ENCODE results near the gene LMO7. TPM values are rescaled to one million over a fixed set of nuclear protein-coding genes. Genes with fewer than 3 reads are reported as not detected.
"Not testable (repeated sequence)": the region's sequence is repeated elsewhere in the genome, so short reads cannot be mapped to it uniquely, and the experiment has no call there.

Gene LMO7
- total RNA-seq, 2 donors from 2014 or later: 118 to 193 TPM

GRCh38 chr13:75693227-75693626 lies 57.1 kb downstream of the LMO7 start:
- no peaks in the 10 kb centered on the region for H3K4me1 ChIP-seq
- no peak overlapping the region for H3K4me3 ChIP-seq
- H3K36me3 ChIP-seq: no peaks in the 10 kb centered on the region
- H3K9ac ChIP-seq (ENCODE audit: low read depth in 2 of 2, low read length in 2 of 2): no peak overlapping the region
- TF ChIP-seq CTCF (IDR thresholded peaks at IDR 0.05): no peak
- intact Hi-C loops (cut with DNase I): loop anchor here (5.0 to 10.0 kb wide), 4 partner anchors 112 to 1212 kb away; no protein-coding TSS in a partner anchor
- H3K27me3 ChIP-seq: no peaks in the 10 kb centered on the region
- H3K27ac ChIP-seq: no peak overlapping the region
- H3K9me3 ChIP-seq: no peaks in the 10 kb centered on the region
- no peak for DNase-seq

- intact Hi-C loops (cut with DNase I): loop anchor here (5.0 to 10.0 kb wide), 5 partner anchors 110 to 1210 kb away; no protein-coding TSS in a partner anchor
- no peak overlapping the region for H3K4me3 ChIP-seq
- H3K36me3 ChIP-seq: no peaks in the 10 kb centered on the region
- no peaks in the 10 kb centered on the region for H3K27me3 ChIP-seq
- no peak for TF ChIP-seq CTCF (IDR thresholded peaks at IDR 0.05)
- DNase-seq: no peak
- H3K9me3 ChIP-seq: no peaks in the 10 kb centered on the region
- H3K27ac ChIP-seq: no peak overlapping the region
- no peak overlapping the region for H3K9ac ChIP-seq (ENCODE audit: low read depth in 2 of 2, low read length in 2 of 2)
- no peaks in the 10 kb centered on the region for H3K4me1 ChIP-seq
Observed at GRCh38 chr13:75694722-75695121, 58.6 kb downstream of the LMO7 start.

GRCh38 chr13:75695908-75696307 lies 59.8 kb downstream of the LMO7 start:
- peak; percentile 83 for DNase-seq
- H3K4me3 ChIP-seq: not testable (repeated sequence)

GRCh38 chr13:75699062-75699461 lies 62.9 kb downstream of the LMO7 start:
- H3K9me3 ChIP-seq: no peaks in the 10 kb centered on the region
- no peaks in the 10 kb centered on the region for H3K27me3 ChIP-seq
- H3K9ac ChIP-seq (ENCODE audit: low read depth in 2 of 2, low read length in 2 of 2): no peak overlapping the region
- TF ChIP-seq CTCF (IDR thresholded peaks at IDR 0.05): no peak
- intact Hi-C loops (cut with DNase I): loop anchor here (5.0 to 10.0 kb wide), 4 partner anchors 106 to 1206 kb away; no protein-coding TSS in a partner anchor
- H3K36me3 ChIP-seq: no peaks in the 10 kb centered on the region
- H3K4me1 ChIP-seq: no peaks in the 10 kb centered on the region
- H3K27ac ChIP-seq: no peak overlapping the region
- H3K4me3 ChIP-seq: no peak overlapping the region
- DNase-seq: no peak

More at GRCh38 chr13:75695908-75696307, 59.8 kb downstream of the LMO7 start:
- H3K27me3 ChIP-seq; H3K27ac ChIP-seq; H3K36me3 ChIP-seq; H3K9ac ChIP-seq (ENCODE audit: low read depth in 2 of 2, low read length in 2 of 2); H3K9me3 ChIP-seq; H3K4me1 ChIP-seq: not testable (repeated sequence)
- intact Hi-C loops (cut with DNase I): loop anchor here (5.0 to 10.0 kb wide), 4 partner anchors 109 to 1209 kb away; no protein-coding TSS in a partner anchor
- TF ChIP-seq CTCF (IDR thresholded peaks at IDR 0.05): peak; percentile 89

GRCh38 chr13:75699717-75700116 lies 63.6 kb downstream of the LMO7 start:
- H3K27me3 ChIP-seq; DNase-seq; H3K9ac ChIP-seq (ENCODE audit: low read depth in 2 of 2, low read length in 2 of 2); H3K27ac ChIP-seq; H3K4me3 ChIP-seq; H3K36me3 ChIP-seq; H3K4me1 ChIP-seq; H3K9me3 ChIP-seq: not testable (repeated sequence)
- intact Hi-C loops (cut with DNase I): loop anchor here (5.0 to 10.0 kb wide), 4 partner anchors 105 to 1205 kb away; no protein-coding TSS in a partner anchor

- Histone ChIP-seq H3K27ac (no peak overlapping the region), H3K4me1 (no peaks in the 10 kb centered on the region), H3K9me3 (no peaks in the 10 kb centered on the region), H3K27me3 (no peaks in the 10 kb centered on the region), H3K9ac (ENCODE audit: low read depth in 2 of 2, low read length in 2 of 2) (no peak overlapping the region), H3K36me3 (no peaks in the 10 kb centered on the region), H3K4me3 (no peak overlapping the region)
- no peak for DNase-seq
- intact Hi-C loops (cut with DNase I): no loop called here
- TF ChIP-seq CTCF (IDR thresholded peaks at IDR 0.05): no peak
Observed at GRCh38 chr13:75700552-75700951, 64.4 kb downstream of the LMO7 start.

Data from colonic mucosa (tissue), 4 donors.